Panc1 (cell line): ENCODE data around the gene CCL16.

Experiments
- CTCF ChIP-seq: fragments of 450-650 bp; IDR thresholded peaks from 2 replicates; pipeline ENCODE4 v1.5.1; 2017; ENCODE audit warnings: mild to moderate bottlenecking
- POLR2AphosphoS5 ChIP-seq: IDR thresholded peaks from 2 replicates; pipeline ENCODE4 v1.6.1; 2012; ENCODE audit warnings: mild to moderate bottlenecking, low read depth, low read length, moderate library complexity
- SIN3A ChIP-seq: IDR thresholded peaks from 2 replicates; pipeline ENCODE4 v1.6.1; 2012; ENCODE audit warnings: low read depth, mild to moderate bottlenecking, low read length, moderate library complexity, borderline replicate concordance; ENCODE audit not compliant: insufficient read depth
- TCF7L2 ChIP-seq: IDR thresholded peaks from 2 replicates; pipeline ENCODE4 v1.6.1; 2011; ENCODE audit warnings: mild to moderate bottlenecking, low read depth, low read length, inconsistent platforms
- TF ChIP-seq, protein P1 (sequence below), 2 experiments: IDR thresholded peaks; 2 replicates each; pipeline ENCODE4 v1.6.1; 2011 to 2012; ENCODE audit warnings: low read depth in 2 of 2, control low read depth in 1 of 2, low read length in 1 of 2, mild to moderate bottlenecking in 1 of 2, moderate library complexity in 1 of 2; ENCODE audit not compliant: insufficient read depth in 1 of 2

DNA sequence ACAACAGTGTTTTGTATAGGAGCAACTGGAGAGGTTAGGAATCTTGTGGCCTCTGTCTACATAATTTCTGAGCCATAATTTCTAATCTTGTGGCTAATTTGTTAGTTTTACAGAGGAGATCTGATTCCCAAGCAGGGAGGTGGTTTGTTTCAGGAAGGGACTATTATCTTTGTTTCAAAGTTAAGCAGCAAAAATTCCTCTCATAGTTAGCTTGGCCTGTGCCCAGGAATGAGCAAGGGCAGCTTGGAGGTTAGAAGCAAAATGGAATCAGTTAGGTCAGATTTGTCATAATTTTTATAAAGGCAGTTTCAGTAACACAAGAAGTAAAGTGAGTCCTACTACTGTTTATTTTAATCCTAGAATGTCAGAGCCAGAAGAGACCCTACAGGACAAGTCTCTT is 48.7 kb downstream of the CCL16 start:
- TF ChIP-seq CTCF (no peak), POLR2AphosphoS5 (no peak), TCF7L2 (no peak), SIN3A (no peak)
- TF ChIP-seq, protein P1, sequence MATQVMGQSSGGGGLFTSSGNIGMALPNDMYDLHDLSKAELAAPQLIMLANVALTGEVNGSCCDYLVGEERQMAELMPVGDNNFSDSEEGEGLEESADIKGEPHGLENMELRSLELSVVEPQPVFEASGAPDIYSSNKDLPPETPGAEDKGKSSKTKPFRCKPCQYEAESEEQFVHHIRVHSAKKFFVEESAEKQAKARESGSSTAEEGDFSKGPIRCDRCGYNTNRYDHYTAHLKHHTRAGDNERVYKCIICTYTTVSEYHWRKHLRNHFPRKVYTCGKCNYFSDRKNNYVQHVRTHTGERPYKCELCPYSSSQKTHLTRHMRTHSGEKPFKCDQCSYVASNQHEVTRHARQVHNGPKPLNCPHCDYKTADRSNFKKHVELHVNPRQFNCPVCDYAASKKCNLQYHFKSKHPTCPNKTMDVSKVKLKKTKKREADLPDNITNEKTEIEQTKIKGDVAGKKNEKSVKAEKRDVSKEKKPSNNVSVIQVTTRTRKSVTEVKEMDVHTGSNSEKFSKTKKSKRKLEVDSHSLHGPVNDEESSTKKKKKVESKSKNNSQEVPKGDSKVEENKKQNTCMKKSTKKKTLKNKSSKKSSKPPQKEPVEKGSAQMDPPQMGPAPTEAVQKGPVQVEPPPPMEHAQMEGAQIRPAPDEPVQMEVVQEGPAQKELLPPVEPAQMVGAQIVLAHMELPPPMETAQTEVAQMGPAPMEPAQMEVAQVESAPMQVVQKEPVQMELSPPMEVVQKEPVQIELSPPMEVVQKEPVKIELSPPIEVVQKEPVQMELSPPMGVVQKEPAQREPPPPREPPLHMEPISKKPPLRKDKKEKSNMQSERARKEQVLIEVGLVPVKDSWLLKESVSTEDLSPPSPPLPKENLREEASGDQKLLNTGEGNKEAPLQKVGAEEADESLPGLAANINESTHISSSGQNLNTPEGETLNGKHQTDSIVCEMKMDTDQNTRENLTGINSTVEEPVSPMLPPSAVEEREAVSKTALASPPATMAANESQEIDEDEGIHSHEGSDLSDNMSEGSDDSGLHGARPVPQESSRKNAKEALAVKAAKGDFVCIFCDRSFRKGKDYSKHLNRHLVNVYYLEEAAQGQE (IDR thresholded peaks at IDR 0.05; ENCODE audit: insufficient read depth in 1 of 2, low read depth in 2 of 2, low read length in 1 of 2) = no peak
